ENCODE results near the gene POMC. TPM values are rescaled to one million over a fixed set of nuclear protein-coding genes. Genes with fewer than 3 reads are reported as not detected.
"Not testable (repeated sequence)": the region's sequence is repeated elsewhere in the genome, so short reads cannot be mapped to it uniquely, and the experiment has no call there.

POMC gene
- total RNA-seq, result 3.9 TPM
- long read RNA-seq, partial matches to known transcripts, result 0 of 12 reads
- long read RNA-seq, other reads (novel, unspliced or antisense), result 12 of 12 reads

- peak within 1 kb of the TSS; percentile 53 for H3K4me3 ChIP-seq
- H3K4me1 ChIP-seq, result peaks cover 16% of the 10 kb centered on the region
- H3K27me3 ChIP-seq (ENCODE audit: low read depth), result peaks cover 62% of the 10 kb centered on the region
- intact Hi-C loops (cut with DNase I), result no loop called here
- no peak within 1 kb of the TSS for H3K27ac ChIP-seq
- peak; percentile 55 for DNase-seq
- peak; percentile 69 to 82 for ATAC-seq
- TF ChIP-seq, protein P1, sequence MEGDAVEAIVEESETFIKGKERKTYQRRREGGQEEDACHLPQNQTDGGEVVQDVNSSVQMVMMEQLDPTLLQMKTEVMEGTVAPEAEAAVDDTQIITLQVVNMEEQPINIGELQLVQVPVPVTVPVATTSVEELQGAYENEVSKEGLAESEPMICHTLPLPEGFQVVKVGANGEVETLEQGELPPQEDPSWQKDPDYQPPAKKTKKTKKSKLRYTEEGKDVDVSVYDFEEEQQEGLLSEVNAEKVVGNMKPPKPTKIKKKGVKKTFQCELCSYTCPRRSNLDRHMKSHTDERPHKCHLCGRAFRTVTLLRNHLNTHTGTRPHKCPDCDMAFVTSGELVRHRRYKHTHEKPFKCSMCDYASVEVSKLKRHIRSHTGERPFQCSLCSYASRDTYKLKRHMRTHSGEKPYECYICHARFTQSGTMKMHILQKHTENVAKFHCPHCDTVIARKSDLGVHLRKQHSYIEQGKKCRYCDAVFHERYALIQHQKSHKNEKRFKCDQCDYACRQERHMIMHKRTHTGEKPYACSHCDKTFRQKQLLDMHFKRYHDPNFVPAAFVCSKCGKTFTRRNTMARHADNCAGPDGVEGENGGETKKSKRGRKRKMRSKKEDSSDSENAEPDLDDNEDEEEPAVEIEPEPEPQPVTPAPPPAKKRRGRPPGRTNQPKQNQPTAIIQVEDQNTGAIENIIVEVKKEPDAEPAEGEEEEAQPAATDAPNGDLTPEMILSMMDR (IDR thresholded peaks at IDR 0.05), result no peak
- no peaks in the 10 kb centered on the region for H3K9me3 ChIP-seq
- no peaks in the 10 kb centered on the region for H3K36me3 ChIP-seq
Observed at GRCh38 chr2:25168256-25169072, at the start of gene POMC. Gene POMC (minus strand): TSS chr2:25168580. CDS start chr2:25164772, 3,808 bp downstream.

DNA sequence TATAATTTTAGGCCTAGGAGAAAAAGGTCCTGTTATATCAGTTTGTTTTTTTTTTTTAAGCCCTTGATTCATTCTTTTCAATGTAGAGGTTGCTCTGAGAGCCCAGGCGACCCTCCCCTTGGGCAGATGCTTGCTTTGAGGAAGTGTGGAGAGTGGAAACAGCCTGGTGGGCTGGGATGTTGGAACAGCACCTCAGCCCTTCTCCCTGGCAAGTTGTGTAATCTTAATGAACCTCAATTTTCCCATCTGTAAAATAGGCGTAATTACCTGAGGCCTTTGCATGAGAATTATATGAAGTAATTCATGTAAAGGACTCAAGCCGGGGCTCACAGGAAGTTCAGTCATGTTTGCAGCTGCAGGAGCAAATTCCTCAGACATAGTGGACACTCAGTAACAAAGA, 49.7 kb upstream of the POMC start:
- no peak for DNase-seq

DNA sequence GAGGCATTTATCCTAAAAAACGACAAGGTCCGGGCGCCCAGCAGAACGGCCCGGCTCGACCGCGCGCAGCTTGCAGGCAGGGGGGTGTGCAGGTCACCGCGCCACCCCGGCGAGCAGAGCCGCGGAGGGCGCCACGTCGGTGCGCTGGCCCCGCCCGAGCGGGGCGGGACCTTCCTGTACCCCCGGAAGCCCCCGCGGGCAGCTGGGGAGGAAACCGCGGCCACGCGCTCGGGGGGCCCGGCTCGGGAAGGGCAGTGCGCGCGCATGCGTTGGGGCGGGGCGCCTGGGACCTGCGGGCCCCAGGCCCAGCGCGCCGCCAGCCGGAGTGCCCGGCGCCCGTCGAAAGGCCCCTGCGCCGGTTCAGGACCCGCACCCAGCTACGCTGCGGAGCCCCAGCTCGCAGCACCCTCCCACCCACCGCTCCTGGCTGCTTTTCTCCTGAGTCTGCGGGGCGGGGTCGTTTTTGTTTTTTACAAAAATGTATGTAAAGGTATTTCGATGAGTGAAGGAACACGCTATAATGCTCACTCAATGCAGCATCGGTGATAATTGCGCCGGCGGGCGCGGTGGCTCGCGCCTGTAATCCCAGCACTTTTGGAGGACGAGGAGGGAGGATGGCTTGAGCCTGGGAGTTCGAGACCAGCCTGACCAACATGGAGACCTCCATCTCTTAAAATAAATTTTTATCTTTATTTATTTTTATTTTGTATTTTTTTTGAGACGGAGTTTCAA, 47.7 kb upstream of the POMC start:
- ATAC-seq (peak; percentile 91 to 93), DNase-seq (peak; percentile 85)
- no peaks in the 10 kb centered on the region for H3K9me3 ChIP-seq
- no peaks in the 10 kb centered on the region for H3K27me3 ChIP-seq (ENCODE audit: low read depth)
- TF ChIP-seq, protein P1 (IDR thresholded peaks at IDR 0.05), result no peak
- H3K27ac ChIP-seq, result peak overlapping the region; percentile 68
- H3K36me3 ChIP-seq, result no peaks in the 10 kb centered on the region
- intact Hi-C loops (cut with DNase I), result no loop called here
- peak overlapping the region; percentile 64 for H3K4me3 ChIP-seq
- H3K4me1 ChIP-seq, result peaks cover 7% of the 10 kb centered on the region

More for the DNA sequence above, 49.7 kb upstream of the POMC start:
- no peak for ATAC-seq
- Histone ChIP-seq H3K4me3 (no peak overlapping the region), H3K4me1 (peaks cover 7% of the 10 kb centered on the region), H3K27me3 (ENCODE audit: low read depth) (no peaks in the 10 kb centered on the region), H3K27ac (no peak overlapping the region), H3K36me3 (no peaks in the 10 kb centered on the region), H3K9me3 (no peaks in the 10 kb centered on the region)
- intact Hi-C loops (cut with DNase I), result no loop called here
- TF ChIP-seq, protein P1 (IDR thresholded peaks at IDR 0.05), result no peak

GRCh38 chr2:25215232-25215631, 46.9 kb upstream of the POMC start:
- Histone ChIP-seq H3K4me1 (peaks cover 7% of the 10 kb centered on the region), H3K27me3 (ENCODE audit: low read depth) (no peaks in the 10 kb centered on the region), H3K9me3 (no peaks in the 10 kb centered on the region), H3K27ac (peak overlapping the region; percentile 68), H3K36me3 (no peaks in the 10 kb centered on the region), H3K4me3 (peak overlapping the region; percentile 64)
- DNase-seq (no peak), ATAC-seq (peak; percentile 14 to 25)
- intact Hi-C loops (cut with DNase I), result no loop called here
- TF ChIP-seq, protein P1 (IDR thresholded peaks at IDR 0.05), result no peak

DNA sequence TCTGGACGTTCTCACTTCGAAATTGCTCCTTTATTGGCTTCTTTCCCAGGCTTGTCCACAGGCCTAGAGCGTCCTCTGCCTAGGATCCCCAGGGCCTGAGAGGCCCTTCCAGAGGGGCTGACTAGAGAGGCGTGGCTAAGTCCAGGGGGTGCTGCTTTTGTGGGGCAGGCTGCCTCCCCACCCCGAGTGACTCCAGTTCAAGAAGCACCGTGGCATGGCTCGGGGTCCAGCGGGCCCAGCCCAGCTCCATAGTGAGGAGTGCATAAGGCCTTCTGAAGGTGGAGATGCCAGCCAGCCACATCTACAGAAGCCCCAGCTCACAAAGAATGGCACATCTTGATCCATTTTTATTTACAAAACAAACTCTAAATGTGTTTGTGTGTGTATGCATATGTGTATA, 44.8 kb upstream of the POMC start:
- Histone ChIP-seq H3K9me3 (no peaks in the 10 kb centered on the region), H3K36me3 (no peaks in the 10 kb centered on the region), H3K4me3 (no peak overlapping the region), H3K27me3 (ENCODE audit: low read depth) (no peaks in the 10 kb centered on the region), H3K27ac (no peak overlapping the region), H3K4me1 (peaks cover 7% of the 10 kb centered on the region)
- intact Hi-C loops (cut with DNase I), result no loop called here
- TF ChIP-seq, protein P1 (IDR thresholded peaks at IDR 0.05), result no peak
- ATAC-seq (no peak), DNase-seq (no peak)

- H3K4me1 ChIP-seq, result not testable (repeated sequence)
Observed at GRCh38 chr2:25210923-25211322, 42.5 kb upstream of the POMC start.

More at GRCh38 chr2:25210923-25211322, 42.5 kb upstream of the POMC start:
- H3K27ac ChIP-seq; ATAC-seq; H3K36me3 ChIP-seq; intact Hi-C loops (cut with DNase I); DNase-seq; H3K9me3 ChIP-seq; H3K4me3 ChIP-seq; H3K27me3 ChIP-seq (ENCODE audit: low read depth): not testable (repeated sequence)
